ENCODE data around the gene SLC28A1.
"Not testable (repeated sequence)": the region's sequence is repeated elsewhere in the genome, so short reads cannot be mapped to it uniquely, and the experiment has no call there.

Gene SLC28A1

GRCh38 chr15:84970843-84971242, 86.4 kb downstream of the SLC28A1 start:
- no peak for DNase-seq (ENCODE audit: low read depth in 2 of 2)

GRCh38 chr15:84973492-84974460, 89.3 kb downstream of the SLC28A1 start:
- DNase-seq (ENCODE audit: low read depth in 2 of 2) = no peak

- DNase-seq (ENCODE audit: low read depth in 2 of 2) = no peak
Measured at GRCh38 chr15:84975871-84976351, 91.4 kb downstream of the SLC28A1 start.

- DNase-seq (ENCODE audit: low read depth in 2 of 2) = no peak
Measured at GRCh38 chr15:84976746-84977345, 92.4 kb downstream of the SLC28A1 start.

- DNase-seq (ENCODE audit: low read depth in 2 of 2) = no peak
Measured at GRCh38 chr15:84979651-84980050, 95.2 kb downstream of the SLC28A1 start.

GRCh38 chr15:84980196-84981053, 96.0 kb downstream of the SLC28A1 start:
- peak; percentile 37 to 43 for DNase-seq (ENCODE audit: low read depth in 2 of 2)

GRCh38 chr15:84981054-84981710, 96.7 kb downstream of the SLC28A1 start:
- DNase-seq (ENCODE audit: low read depth in 2 of 2) = peak; percentile 90 to 91

GRCh38 chr15:84981711-84982300, 97.3 kb downstream of the SLC28A1 start, which contains the start of gene PDE8A:
TSS of gene PDE8A (plus strand) at chr15:84981856. CDS start at chr15:84982163, 307 bp downstream.
- no peak for DNase-seq (ENCODE audit: low read depth in 2 of 2)

GRCh38 chr15:84982301-84982920, 97.9 kb downstream of the SLC28A1 start:
- no peak for DNase-seq (ENCODE audit: low read depth in 2 of 2)

GRCh38 chr15:84983294-84983693, 98.8 kb downstream of the SLC28A1 start:
- no peak for DNase-seq (ENCODE audit: low read depth in 2 of 2)

- DNase-seq (ENCODE audit: low read depth in 2 of 2) = no peak
Measured at GRCh38 chr15:84983711-84984110, 99.2 kb downstream of the SLC28A1 start.

GRCh38 chr15:84985158-84985557, 100.7 kb downstream of the SLC28A1 start:
- no peak for DNase-seq (ENCODE audit: low read depth in 2 of 2)

- not testable (repeated sequence) for DNase-seq (ENCODE audit: low read depth in 2 of 2)
Measured at GRCh38 chr15:84987351-84987750, 102.9 kb downstream of the SLC28A1 start.

- no peak for DNase-seq (ENCODE audit: low read depth in 2 of 2)
Measured at GRCh38 chr15:84987949-84988624, 103.6 kb downstream of the SLC28A1 start.

- DNase-seq (ENCODE audit: low read depth in 2 of 2) = no peak
Measured at GRCh38 chr15:84988909-84989644, 104.6 kb downstream of the SLC28A1 start.

- DNase-seq (ENCODE audit: low read depth in 2 of 2) = no peak
Measured at GRCh38 chr15:84990507-84990906, 106.0 kb downstream of the SLC28A1 start.

- DNase-seq (ENCODE audit: low read depth in 2 of 2) = no peak
Measured at GRCh38 chr15:84991014-84991712, 106.7 kb downstream of the SLC28A1 start.

- no peak for DNase-seq (ENCODE audit: low read depth in 2 of 2)
Measured at GRCh38 chr15:84992157-84992944, 107.9 kb downstream of the SLC28A1 start.

Data from fibroblast of skin of left biceps (primary cell).